HepG2 (cell line): ENCODE results near the gene GLI3. TPM values are rescaled to one million over a fixed set of nuclear protein-coding genes. Genes with fewer than 3 reads are reported as not detected.

Experiments used
- ATAC-seq: fragments of 200-7000 bp; cut with Tn5 transposase; 3 replicates; pipeline ENCODE4 v1.9.1; 2020; ENCODE audit warnings: mild to moderate bottlenecking, moderate library complexity
- BruUV-seq: library from RNA; stranded (reverse); fragments of 400-500 nt; replicated peaks from 2 replicates; lab custom pipeline; 2021; lab: Mats Ljungman, UMichigan
- CTCF ChIA-PET: fragments of 300-600 bp; formaldehyde crosslinking; extraction: SDS; loops from one replicate; lab custom pipeline; 2021; ENCODE audit warnings: low total read pairs, inconsistent platforms, low intra/inter-chr PET ratio; lab: Yijun Ruan, JAX
- POLR2A ChIA-PET: fragments of 350-600 bp; sonication (Branson Sonifier 250); formaldehyde crosslinking; loops from one replicate; lab custom pipeline; 2020; ENCODE audit warnings: antibody characterized with exemption, inconsistent platforms; lab: Yijun Ruan, JAX
- DNase-seq: peaks from one replicate; pipeline ENCODE4 v3.0.0-alpha.2; 2015; ENCODE audit warnings: low spot score
- FAIRE-seq: peaks from 3 replicates; lab custom pipeline; 2011; peaks lifted over from hg19 to GRCh38; lab: Jason Lieb, UNC
- H2AFZ ChIP-seq: one replicate; pipeline ENCODE4 v1.6.1; 2011; ENCODE audit warnings: low read length, inconsistent platforms
- H3K27ac ChIP-seq: fragments of 300-600 bp; 3 replicates; pipeline ENCODE4 v1.8.0; 2011; ENCODE audit warnings: mixed run types, mild to moderate bottlenecking, mixed read lengths, low read length, inconsistent platforms; ENCODE audit not compliant: insufficient read depth; ENCODE audit errors: extremely low read length
- H3K27me3 ChIP-seq, 2 experiments: fragments of 200-600 bp in 1 of 2; 2 replicates in 1 of 2; 3 replicates in 1 of 2; pipeline versions ENCODE4 v1.6.0 to v1.8.0; 2011; ENCODE audit warnings: low read length in 2 of 2, mild to moderate bottlenecking in 2 of 2, moderate library complexity in 2 of 2, inconsistent platforms in 1 of 2; ENCODE audit not compliant: insufficient read depth in 2 of 2, control insufficient read depth in 1 of 2
- H3K36me3 ChIP-seq, 2 experiments: fragments of 200-600 bp in 1 of 2; replicated peaks in 1 of 2; 2 replicates in 1 of 2; 3 replicates in 1 of 2; pipeline versions ENCODE4 v1.5.1 to v1.8.0; 2011; ENCODE audit warnings: low read length in 2 of 2, inconsistent platforms in 1 of 2; ENCODE audit not compliant: insufficient read depth in 2 of 2, control insufficient read depth in 1 of 2
- H3K4me1 ChIP-seq: 2 replicates; pipeline ENCODE4 v1.5.1; 2012; ENCODE audit warnings: low read length, inconsistent platforms; ENCODE audit not compliant: insufficient read depth
- H3K4me2 ChIP-seq: 2 replicates; pipeline ENCODE4 v1.6.0; 2011; ENCODE audit warnings: low read depth, low read length, inconsistent platforms
- H3K4me3 ChIP-seq, 3 experiments: fragments of 200-600 bp in 1 of 3; sonication (generic), shearing (Covaris generic) in 1 of 3; replicated peaks in 1 of 3; 2 replicates each; pipeline ENCODE4 v1.5.1; 2011 to 2016; ENCODE audit warnings: low read length in 3 of 3, inconsistent platforms in 2 of 3, low read depth in 2 of 3, mild to moderate bottlenecking in 2 of 3, control low read depth in 1 of 3, mixed read lengths in 1 of 3; ENCODE audit not compliant: insufficient read depth in 1 of 3
- H3K79me2 ChIP-seq: one replicate; pipeline ENCODE4 v1.6.1; 2011; ENCODE audit warnings: low read length, inconsistent platforms; ENCODE audit not compliant: insufficient read depth
- H3K9ac ChIP-seq: 2 replicates; pipeline ENCODE4 v1.6.0; 2011; ENCODE audit warnings: mild to moderate bottlenecking, low read depth, low read length, inconsistent platforms; ENCODE audit not compliant: insufficient read depth
- H3K9me3 ChIP-seq: 2 replicates; pipeline ENCODE4 v1.5.1; 2012; ENCODE audit warnings: mild to moderate bottlenecking, low read length
- H4K20me1 ChIP-seq: 2 replicates; pipeline ENCODE4 v1.6.0; 2011; ENCODE audit warnings: inconsistent platforms, mild to moderate bottlenecking, low read length, moderate library complexity; ENCODE audit not compliant: insufficient read depth
- ATAD3A ChIP-seq: sonication (generic); formaldehyde crosslinking; IDR thresholded peaks from 2 replicates; pipeline ENCODE4 v1.4.0; 2020; ENCODE audit warnings: missing genetic modification reagents
- ELF1 ChIP-seq: sonication (generic); formaldehyde crosslinking; IDR thresholded peaks from 2 replicates; pipeline ENCODE4 v1.4.0; 2020; ENCODE audit warnings: missing genetic modification reagents
- RARA ChIP-seq: IDR thresholded peaks from 2 replicates; pipeline ENCODE4 v1.6.1; 2016; ENCODE audit warnings: missing genetic modification reagents, missing compliant biosample characterization
- SMAD9 ChIP-seq: sonication (generic); formaldehyde crosslinking; IDR thresholded peaks from 2 replicates; pipeline ENCODE4 v1.5.1; 2020; ENCODE audit warnings: mild to moderate bottlenecking, missing genetic modification reagents
- SNAI1 ChIP-seq: sonication (generic); formaldehyde crosslinking; IDR thresholded peaks from 2 replicates; pipeline ENCODE4 v1.5.0; 2020; ENCODE audit warnings: mild to moderate bottlenecking, missing genetic modification reagents, borderline replicate concordance
- ZNF121 ChIP-seq: sonication (generic); formaldehyde crosslinking; IDR thresholded peaks from 2 replicates; pipeline ENCODE4 v1.5.0; 2020; ENCODE audit warnings: mild to moderate bottlenecking, missing genetic modification reagents
- ZNF264 ChIP-seq: sonication (generic); formaldehyde crosslinking; IDR thresholded peaks from 2 replicates; pipeline ENCODE4 v1.4.0; 2020; ENCODE audit warnings: missing genetic modification reagents
- ZNF354B ChIP-seq: sonication (generic); formaldehyde crosslinking; IDR thresholded peaks from 2 replicates; pipeline ENCODE4 v1.8.0; 2022; ENCODE audit warnings: mild to moderate bottlenecking, missing genetic modification reagents
- ZNF75D ChIP-seq: sonication (generic); formaldehyde crosslinking; IDR thresholded peaks from 2 replicates; pipeline ENCODE4 v1.8.1; 2023; ENCODE audit warnings: missing genetic modification reagents, mild to moderate bottlenecking, borderline replicate concordance
- WGBS: methylation state at CpG from one replicate; pipeline ENCODE4 v1.1.6; 2017; ENCODE audit warnings: low lambda C conversion rate; 5-methylcytosine and 5-hydroxymethylcytosine counted together
- in situ Hi-C: cut with HindIII; loops from 2 replicates; pipeline ENCODE4 v1.10.0; 2017; ENCODE audit warnings: low pct_unique_long_range_greater_than_20kb; ENCODE audit not compliant: extremely low pct_ligation_motif_present
- intact Hi-C: fragments of 100-400 bp; cut with micrococcal nuclease; formaldehyde crosslinking; loops from one replicate; pipeline ENCODE4 v1.10.0; 2022; ENCODE audit not compliant: unreplicated experiment
- polyA plus RNA-seq, 8 experiments: library from polyadenylated mRNA; depleted of rRNA in 3 of 8; stranded (reverse) in 7 of 8; unstranded in 1 of 8; fragments of >200 nt; fragmentation: Illumina TruSeq in 4 of 8; extraction: Trizol in 4 of 8; gene quantifications; 2 replicates each; pipeline versions ENCODE4 v1.2.1 to v1.2.3, GENCODE V29; 2011 to 2016; ENCODE audit warnings: low read depth in 4 of 8, missing spikeins in 1 of 8, mixed read lengths in 1 of 8; ENCODE audit not compliant: insufficient read depth in 1 of 8
- total RNA-seq, 5 experiments: library from RNA; depleted of rRNA; stranded (reverse); fragments of >200 nt; fragmentation: Illumina TruSeq; extraction: Trizol; gene quantifications; 2 replicates each; pipeline ENCODE4 v1.2.3, GENCODE V29; 2016; ENCODE audit warnings: low read depth in 1 of 5
- TF ChIP-seq, protein P1 (sequence below): sonication (generic); formaldehyde crosslinking; IDR thresholded peaks from 2 replicates; pipeline ENCODE4 v1.5.0; 2020; ENCODE audit warnings: mild to moderate bottlenecking, missing genetic modification reagents
- TF ChIP-seq, protein P2 (sequence below): sonication (generic); formaldehyde crosslinking; IDR thresholded peaks from 2 replicates; pipeline ENCODE4 v1.4.0; 2020; ENCODE audit warnings: mild to moderate bottlenecking, missing genetic modification reagents
- TF ChIP-seq, protein P3 (sequence below): sonication (generic); formaldehyde crosslinking; IDR thresholded peaks from 2 replicates; pipeline ENCODE4 v1.5.0; 2020; ENCODE audit warnings: missing genetic modification reagents

The GLI3 gene
- total and polyA plus RNA-seq, 2 of the 13 experiments (the other 11 are each of a cell fraction or from before 2014, with no cell fraction given): not detected

DNA sequence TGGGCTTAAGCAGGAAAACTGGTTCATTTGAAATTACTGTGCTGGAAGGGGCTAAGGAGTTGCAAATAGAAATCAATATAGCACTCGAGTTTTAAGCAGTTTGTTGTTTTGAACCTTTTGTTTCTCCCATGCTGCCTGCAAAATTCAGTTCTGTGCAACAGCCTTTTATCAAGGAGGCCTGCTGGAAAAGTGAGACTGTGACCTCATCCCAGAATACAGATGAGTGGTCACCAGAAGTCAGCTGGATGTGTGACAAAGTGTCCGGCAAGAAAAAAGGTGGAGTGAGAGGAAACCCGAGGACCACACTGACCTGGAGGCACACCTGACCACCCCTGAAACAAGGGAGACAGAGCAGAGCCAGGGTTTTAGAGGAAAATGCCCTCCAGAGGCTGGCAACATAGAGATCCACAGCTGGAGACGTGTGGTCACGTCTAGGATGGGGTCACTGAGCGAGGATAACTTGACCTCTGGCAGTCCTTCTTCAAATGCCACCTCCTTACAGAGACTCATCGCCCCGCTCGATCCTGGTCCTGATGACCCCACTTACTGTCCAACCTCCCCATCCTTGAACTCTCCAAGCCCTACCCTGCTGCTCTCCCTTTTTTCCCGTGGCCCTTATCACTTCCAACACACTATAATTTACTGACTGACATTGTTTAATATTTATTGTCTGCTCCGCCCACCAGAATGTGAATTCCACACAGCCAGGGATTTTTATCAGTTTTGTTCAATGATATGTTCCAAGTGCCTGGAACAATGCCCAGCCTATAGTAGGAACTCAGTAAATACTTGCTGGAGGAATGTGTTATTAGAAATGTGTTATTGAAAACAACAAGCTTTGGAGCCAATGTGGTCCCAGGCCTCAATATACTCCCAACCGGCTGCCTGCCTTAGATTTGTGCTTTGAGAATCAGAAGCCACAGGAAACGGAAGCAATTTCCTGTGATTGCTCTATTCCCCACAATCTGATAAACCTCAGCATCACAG lies 243.8 kb downstream of the GLI3 start (continued):
- TF ChIP-seq ZNF354B (CRISPR knock-in tag): no peak

DNA sequence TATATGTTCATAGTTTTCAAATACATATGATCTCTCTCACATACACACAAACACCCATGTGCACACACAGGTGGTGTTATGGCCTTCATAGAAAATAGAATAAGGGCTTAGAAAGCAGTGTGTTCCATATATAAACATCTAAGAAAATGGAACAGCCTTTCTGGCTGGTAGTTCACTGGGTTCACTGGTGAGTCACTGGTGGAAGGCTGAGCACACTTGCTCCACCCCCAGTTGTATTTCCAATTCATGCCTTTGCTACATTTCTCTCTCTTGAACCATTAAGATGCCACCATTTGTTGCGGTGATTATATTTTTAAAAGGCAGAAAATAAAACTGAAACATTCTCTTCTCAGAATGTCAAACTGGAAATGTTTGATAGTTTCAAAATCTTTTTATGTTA lies 252.1 kb downstream of the GLI3 start:
- TF ChIP-seq, protein P1, sequence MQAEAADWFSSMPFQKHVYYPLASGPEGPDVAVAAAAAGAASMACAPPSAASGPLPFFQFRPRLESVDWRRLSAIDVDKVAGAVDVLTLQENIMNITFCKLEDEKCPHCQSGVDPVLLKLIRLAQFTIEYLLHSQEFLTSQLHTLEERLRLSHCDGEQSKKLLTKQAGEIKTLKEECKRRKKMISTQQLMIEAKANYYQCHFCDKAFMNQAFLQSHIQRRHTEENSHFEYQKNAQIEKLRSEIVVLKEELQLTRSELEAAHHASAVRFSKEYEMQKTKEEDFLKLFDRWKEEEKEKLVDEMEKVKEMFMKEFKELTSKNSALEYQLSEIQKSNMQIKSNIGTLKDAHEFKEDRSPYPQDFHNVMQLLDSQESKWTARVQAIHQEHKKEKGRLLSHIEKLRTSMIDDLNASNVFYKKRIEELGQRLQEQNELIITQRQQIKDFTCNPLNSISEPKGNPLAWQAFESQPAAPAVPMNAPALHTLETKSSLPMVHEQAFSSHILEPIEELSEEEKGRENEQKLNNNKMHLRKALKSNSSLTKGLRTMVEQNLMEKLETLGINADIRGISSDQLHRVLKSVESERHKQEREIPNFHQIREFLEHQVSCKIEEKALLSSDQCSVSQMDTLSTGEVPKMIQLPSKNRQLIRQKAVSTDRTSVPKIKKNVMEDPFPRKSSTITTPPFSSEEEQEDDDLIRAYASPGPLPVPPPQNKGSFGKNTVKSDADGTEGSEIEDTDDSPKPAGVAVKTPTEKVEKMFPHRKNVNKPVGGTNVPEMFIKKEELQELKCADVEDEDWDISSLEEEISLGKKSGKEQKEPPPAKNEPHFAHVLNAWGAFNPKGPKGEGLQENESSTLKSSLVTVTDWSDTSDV (CRISPR knock-in tag): no peak
- TF ChIP-seq, protein P2, sequence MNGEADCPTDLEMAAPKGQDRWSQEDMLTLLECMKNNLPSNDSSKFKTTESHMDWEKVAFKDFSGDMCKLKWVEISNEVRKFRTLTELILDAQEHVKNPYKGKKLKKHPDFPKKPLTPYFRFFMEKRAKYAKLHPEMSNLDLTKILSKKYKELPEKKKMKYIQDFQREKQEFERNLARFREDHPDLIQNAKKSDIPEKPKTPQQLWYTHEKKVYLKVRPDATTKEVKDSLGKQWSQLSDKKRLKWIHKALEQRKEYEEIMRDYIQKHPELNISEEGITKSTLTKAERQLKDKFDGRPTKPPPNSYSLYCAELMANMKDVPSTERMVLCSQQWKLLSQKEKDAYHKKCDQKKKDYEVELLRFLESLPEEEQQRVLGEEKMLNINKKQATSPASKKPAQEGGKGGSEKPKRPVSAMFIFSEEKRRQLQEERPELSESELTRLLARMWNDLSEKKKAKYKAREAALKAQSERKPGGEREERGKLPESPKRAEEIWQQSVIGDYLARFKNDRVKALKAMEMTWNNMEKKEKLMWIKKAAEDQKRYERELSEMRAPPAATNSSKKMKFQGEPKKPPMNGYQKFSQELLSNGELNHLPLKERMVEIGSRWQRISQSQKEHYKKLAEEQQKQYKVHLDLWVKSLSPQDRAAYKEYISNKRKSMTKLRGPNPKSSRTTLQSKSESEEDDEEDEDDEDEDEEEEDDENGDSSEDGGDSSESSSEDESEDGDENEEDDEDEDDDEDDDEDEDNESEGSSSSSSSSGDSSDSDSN (CRISPR knock-in tag): no peak
- no peak for TF ChIP-seq ZNF75D (CRISPR knock-in tag)
- no peak for TF ChIP-seq ELF1 (CRISPR knock-in tag)
- TF ChIP-seq ZNF121 (CRISPR knock-in tag): no peak
- no peak for TF ChIP-seq ZNF264 (CRISPR knock-in tag)
- TF ChIP-seq, protein P3, sequence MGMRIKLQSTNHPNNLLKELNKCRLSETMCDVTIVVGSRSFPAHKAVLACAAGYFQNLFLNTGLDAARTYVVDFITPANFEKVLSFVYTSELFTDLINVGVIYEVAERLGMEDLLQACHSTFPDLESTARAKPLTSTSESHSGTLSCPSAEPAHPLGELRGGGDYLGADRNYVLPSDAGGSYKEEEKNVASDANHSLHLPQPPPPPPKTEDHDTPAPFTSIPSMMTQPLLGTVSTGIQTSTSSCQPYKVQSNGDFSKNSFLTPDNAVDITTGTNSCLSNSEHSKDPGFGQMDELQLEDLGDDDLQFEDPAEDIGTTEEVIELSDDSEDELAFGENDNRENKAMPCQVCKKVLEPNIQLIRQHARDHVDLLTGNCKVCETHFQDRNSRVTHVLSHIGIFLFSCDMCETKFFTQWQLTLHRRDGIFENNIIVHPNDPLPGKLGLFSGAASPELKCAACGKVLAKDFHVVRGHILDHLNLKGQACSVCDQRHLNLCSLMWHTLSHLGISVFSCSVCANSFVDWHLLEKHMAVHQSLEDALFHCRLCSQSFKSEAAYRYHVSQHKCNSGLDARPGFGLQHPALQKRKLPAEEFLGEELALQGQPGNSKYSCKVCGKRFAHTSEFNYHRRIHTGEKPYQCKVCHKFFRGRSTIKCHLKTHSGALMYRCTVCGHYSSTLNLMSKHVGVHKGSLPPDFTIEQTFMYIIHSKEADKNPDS (CRISPR knock-in tag): no peak
- TF ChIP-seq ATAD3A (CRISPR knock-in tag): no peak
- TF ChIP-seq SNAI1 (CRISPR knock-in tag): no peak
- no peak for TF ChIP-seq SMAD9 (CRISPR knock-in tag)
- no peak for TF ChIP-seq RARA
- Histone ChIP-seq H3K36me3 (no peaks in the 10 kb centered on the region), H2AFZ (no peak overlapping the region), H3K4me1 (no peaks in the 10 kb centered on the region), H4K20me1 (no peaks in the 10 kb centered on the region), H3K27ac (no peak overlapping the region), H3K4me2 (no peak overlapping the region), H3K9me3 (no peaks in the 10 kb centered on the region), H3K9ac (no peak overlapping the region), H3K4me3 (no peak overlapping the region), H3K79me2 (no peaks in the 10 kb centered on the region), H3K27me3 (peaks cover 0 to 6% of the 10 kb centered on the region in 2 experiments; a peak in 1 of 5 replicates)
- no peak for DNase-seq
- BruUV-seq: no TSS peak
- FAIRE-seq: no peak
- CTCF ChIA-PET: no interaction called here
- intact Hi-C loops (no loop called here), in situ Hi-C loops (no loop called here)
- POLR2A ChIA-PET: no interaction called here
- no peak for ATAC-seq
- 47% methylated on average over 1 of the region's 1 CpG for WGBS
